HEK293 (cell line): ENCODE results near the gene OR6K3.
"Not testable (repeated sequence)": the region's sequence is repeated elsewhere in the genome, so short reads cannot be mapped to it uniquely, and the experiment has no call there.

Source experiments
- CTCF ChIA-PET: fragments of 350-600 bp; formaldehyde crosslinking; extraction: SDS; loops from one replicate; lab custom pipeline; 2021; ENCODE audit warnings: antibody characterized with exemption; lab: Yijun Ruan, JAX
- POLR2A ChIA-PET: fragments of 300-600 bp; formaldehyde crosslinking; extraction: SDS; loops from one replicate; lab custom pipeline; 2020; ENCODE audit warnings: antibody characterized with exemption, inconsistent platforms; lab: Yijun Ruan, JAX
- H3K27ac ChIP-seq: fragments of 200-500 bp; sonication (Bioruptor generic); 2 replicates; pipeline ENCODE4 v1.5.1; 2014; ENCODE audit warnings: low read depth, low read length, control low read depth, inconsistent platforms; ENCODE audit errors: extremely low read depth
- H3K36me3 ChIP-seq, 2 experiments: fragments of 200-500 bp in 1 of 2; sonication (Bioruptor generic) in 1 of 2; 1 replicate in 1 of 2; 2 replicates in 1 of 2; pipeline ENCODE4 v1.5.1; 2014 to 2017; ENCODE audit warnings: inconsistent platforms in 2 of 2, low read length in 2 of 2; ENCODE audit not compliant: control insufficient read depth in 2 of 2, insufficient read depth in 1 of 2
- H3K4me1 ChIP-seq: fragments of 200-500 bp; sonication (Bioruptor generic); 2 replicates; pipeline ENCODE4 v1.5.1; 2014; ENCODE audit warnings: mild to moderate bottlenecking, low read length, inconsistent platforms; ENCODE audit not compliant: control insufficient read depth, insufficient read depth
- H3K4me3 ChIP-seq: 2 replicates; pipeline ENCODE4 v1.5.1; 2011; ENCODE audit warnings: low read depth, mild to moderate bottlenecking, control low read depth, low read length, moderate library complexity
- H3K9me3 ChIP-seq: fragments of 200-500 bp; sonication (Bioruptor generic); 2 replicates; pipeline ENCODE4 v1.5.1; 2014; ENCODE audit warnings: low read depth, low read length, inconsistent platforms; ENCODE audit not compliant: control insufficient read depth, insufficient read depth
- GLIS1 ChIP-seq: fragments of 450-650 bp; formaldehyde crosslinking; IDR thresholded peaks from 2 replicates; pipeline ENCODE4 v1.5.1; 2016; ENCODE audit warnings: missing biosample characterization, missing genetic modification characterization
- KLF16 ChIP-seq: fragments of 450-650 bp; formaldehyde crosslinking; IDR thresholded peaks from 2 replicates; pipeline ENCODE4 v1.5.1; 2017; ENCODE audit warnings: missing biosample characterization, missing genetic modification characterization
- MEIS1 ChIP-seq: sonication (generic); formaldehyde crosslinking; IDR thresholded peaks from 2 replicates; pipeline ENCODE4 v1.8.1; 2022; ENCODE audit warnings: missing genetic modification reagents, mild to moderate bottlenecking, borderline replicate concordance
- OSR2 ChIP-seq: fragments of 450-650 bp; formaldehyde crosslinking; IDR thresholded peaks from 2 replicates; pipeline ENCODE4 v1.5.1; 2016; ENCODE audit warnings: missing biosample characterization, missing genetic modification characterization
- OVOL3 ChIP-seq: fragments of 450-650 bp; formaldehyde crosslinking; IDR thresholded peaks from 2 replicates; pipeline ENCODE4 v1.5.1; 2016; ENCODE audit warnings: missing biosample characterization, missing genetic modification characterization
- PRDM10 ChIP-seq: fragments of 450-650 bp; formaldehyde crosslinking; IDR thresholded peaks from 2 replicates; pipeline ENCODE4 v1.5.1; 2016; ENCODE audit warnings: missing biosample characterization, missing genetic modification characterization
- TRIM28 ChIP-seq: IDR thresholded peaks from 2 replicates; pipeline ENCODE4 v1.6.1; 2011; ENCODE audit warnings: low read length, control low read depth, borderline replicate concordance
- ZFP3 ChIP-seq: fragments of 450-650 bp; formaldehyde crosslinking; IDR thresholded peaks from 2 replicates; pipeline ENCODE4 v1.5.1; 2016; ENCODE audit warnings: low read depth, missing biosample characterization, missing genetic modification characterization
- ZNF2 ChIP-seq: fragments of 450-650 bp; formaldehyde crosslinking; IDR thresholded peaks from 2 replicates; pipeline ENCODE4 v1.5.1; 2016; ENCODE audit warnings: missing biosample characterization, missing genetic modification characterization
- ZNF513 ChIP-seq: fragments of 450-650 bp; IDR thresholded peaks from 2 replicates; pipeline ENCODE4 v1.5.1; 2018; ENCODE audit warnings: missing biosample characterization, missing genetic modification characterization
- ZNF791 ChIP-seq: fragments of 450-650 bp; formaldehyde crosslinking; IDR thresholded peaks from 2 replicates; pipeline ENCODE4 v1.5.1; 2016; ENCODE audit warnings: missing biosample characterization, missing genetic modification characterization
- ZNF830 ChIP-seq: fragments of 450-650 bp; IDR thresholded peaks from 2 replicates; pipeline ENCODE4 v1.5.0; 2018; ENCODE audit warnings: missing biosample characterization, missing genetic modification characterization, low read depth, mild to moderate bottlenecking, moderate library complexity
- ZSCAN30 ChIP-seq: fragments of 450-650 bp; IDR thresholded peaks from 2 replicates; pipeline ENCODE4 v1.5.1; 2018; ENCODE audit warnings: missing biosample characterization, mild to moderate bottlenecking, missing genetic modification characterization, moderate library complexity
- TF ChIP-seq, protein P1 (sequence below): fragments of 450-650 bp; formaldehyde crosslinking; IDR thresholded peaks from 2 replicates; pipeline ENCODE4 v1.5.1; 2016; ENCODE audit warnings: missing biosample characterization, missing genetic modification characterization
- TF ChIP-seq, protein P2 (sequence below): fragments of 450-650 bp; IDR thresholded peaks from 2 replicates; pipeline ENCODE4 v1.5.1; 2018; ENCODE audit warnings: missing biosample characterization, mild to moderate bottlenecking, missing genetic modification characterization

Gene OR6K3

DNA sequence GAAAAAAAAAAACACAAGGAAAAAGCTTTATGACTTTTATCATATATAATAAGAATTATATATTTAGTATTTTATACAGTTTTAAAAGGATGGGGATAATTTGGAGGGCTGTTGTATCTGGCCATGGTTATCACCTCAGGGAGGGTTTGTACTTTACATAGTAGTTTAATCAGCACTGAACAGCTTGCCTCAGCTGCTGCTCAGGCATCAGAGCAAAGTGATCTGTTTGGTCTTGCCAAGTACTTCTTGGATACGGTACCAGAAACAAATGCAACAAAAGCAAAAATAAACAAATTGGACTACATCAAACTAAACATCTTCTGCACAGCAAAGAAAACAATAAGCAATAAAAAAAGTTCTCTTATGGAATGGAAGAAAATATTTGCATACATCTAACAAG is 31.4 kb downstream of the OR6K3 start (continued):
- TF ChIP-seq OVOL3 (tag by site-specific recombination) (no peak), MEIS1 (CRISPR knock-in tag) (no peak), KLF16 (tag by site-specific recombination) (no peak)

GRCh38 chr1:158688343-158688742 is 32.2 kb downstream of the OR6K3 start:
- H3K9me3 ChIP-seq, POLR2A ChIA-PET, H3K4me3 ChIP-seq, CTCF ChIA-PET, H3K27ac ChIP-seq, H3K36me3 ChIP-seq, H3K4me1 ChIP-seq: not testable (repeated sequence)

DNA sequence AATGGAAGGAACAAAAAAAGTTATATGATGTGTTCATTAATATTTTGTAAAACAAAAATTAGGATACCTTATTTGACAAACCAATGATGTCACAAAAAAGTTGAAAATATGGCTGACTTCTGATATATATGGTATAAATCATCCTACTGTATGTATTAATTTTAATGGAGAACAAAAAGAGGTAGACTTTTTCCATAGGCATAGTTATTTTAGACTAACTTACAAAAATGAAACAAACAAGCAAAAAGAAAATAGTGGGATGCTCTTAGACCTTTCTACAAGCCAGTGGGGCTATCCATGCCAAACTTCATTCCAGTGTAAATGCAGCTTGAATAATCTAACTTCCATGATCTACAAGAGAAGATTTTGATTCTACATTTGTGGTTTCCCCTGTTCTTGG is 33.5 kb downstream of the OR6K3 start:
- ChIA-PET POLR2A (no interaction called here), CTCF (no interaction called here)
- TF ChIP-seq, protein P1, sequence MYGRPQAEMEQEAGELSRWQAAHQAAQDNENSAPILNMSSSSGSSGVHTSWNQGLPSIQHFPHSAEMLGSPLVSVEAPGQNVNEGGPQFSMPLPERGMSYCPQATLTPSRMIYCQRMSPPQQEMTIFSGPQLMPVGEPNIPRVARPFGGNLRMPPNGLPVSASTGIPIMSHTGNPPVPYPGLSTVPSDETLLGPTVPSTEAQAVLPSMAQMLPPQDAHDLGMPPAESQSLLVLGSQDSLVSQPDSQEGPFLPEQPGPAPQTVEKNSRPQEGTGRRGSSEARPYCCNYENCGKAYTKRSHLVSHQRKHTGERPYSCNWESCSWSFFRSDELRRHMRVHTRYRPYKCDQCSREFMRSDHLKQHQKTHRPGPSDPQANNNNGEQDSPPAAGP (tag by site-specific recombination) = no peak
- TF ChIP-seq ZFP3 (tag by site-specific recombination) (no peak), ZNF2 (no peak), ZNF791 (no peak), ZSCAN30 (tag by site-specific recombination) (no peak), GLIS1 (tag by site-specific recombination) (no peak), ZNF513 (tag by site-specific recombination) (no peak), TRIM28 (no peak), OSR2 (no peak)
- Histone ChIP-seq H3K9me3 (no peaks in the 10 kb centered on the region), H3K27ac (no peak overlapping the region), H3K4me3 (no peak overlapping the region), H3K4me1 (no peaks in the 10 kb centered on the region), H3K36me3 (no peaks in the 10 kb centered on the region)

DNA sequence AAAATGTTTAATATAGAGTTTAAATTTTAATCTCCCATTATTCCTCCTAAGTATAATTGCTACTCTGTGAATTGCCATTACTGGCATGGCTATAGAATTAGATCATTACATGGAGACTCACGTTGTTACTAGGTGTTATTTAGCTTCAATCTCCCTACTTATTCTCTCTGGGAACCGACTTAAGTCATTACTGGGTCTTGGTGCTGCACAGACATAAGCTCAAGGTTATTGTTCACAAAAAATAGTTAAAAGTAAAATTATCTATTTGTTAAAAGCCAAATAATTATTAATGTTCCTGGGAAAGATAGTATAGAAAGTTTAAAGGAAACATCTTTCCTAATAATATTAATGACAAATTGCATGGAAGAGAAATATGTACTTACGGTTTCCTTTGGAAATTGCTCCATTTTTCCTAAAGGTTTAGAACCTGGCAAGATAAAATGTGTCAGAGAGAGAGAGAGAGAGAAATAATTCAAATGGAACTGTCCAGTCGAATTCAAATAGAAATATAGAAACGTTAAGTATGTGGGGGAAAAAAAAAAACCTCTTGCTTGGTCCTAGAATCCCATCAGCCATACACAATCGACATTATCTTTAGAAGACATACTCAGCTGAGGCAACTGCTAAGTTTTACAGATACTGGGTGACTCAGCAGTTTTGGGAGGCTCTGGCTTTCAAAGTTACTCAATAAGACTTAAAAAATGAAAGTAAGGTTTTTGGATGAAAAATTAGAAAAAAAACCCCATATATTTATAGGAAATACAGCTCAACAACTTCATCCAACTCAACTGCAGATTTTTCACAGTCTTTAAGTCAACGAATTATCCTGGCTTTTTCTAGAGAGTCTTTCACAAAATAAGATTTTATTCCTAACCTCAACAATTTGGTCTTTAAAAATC is 34.2 kb downstream of the OR6K3 start, which contains the start of gene SPTA1:
TSS of gene SPTA1 (minus strand) at position 605 of the 899 bp plus-strand sequence. CDS start at position 407, 198 bp downstream.
- Histone ChIP-seq H3K9me3 (no peaks in the 10 kb centered on the region), H3K4me1 (no peaks in the 10 kb centered on the region), H3K36me3 (no peaks in the 10 kb centered on the region), H3K27ac (no peak within 1 kb of the TSS), H3K4me3 (no peak within 1 kb of the TSS)
- ChIA-PET CTCF (no interaction called here), POLR2A (no interaction called here)
- TF ChIP-seq PRDM10 (tag by site-specific recombination) (no peak), ZNF830 (tag by site-specific recombination) (no peak), ZNF513 (tag by site-specific recombination) (no peak)
- TF ChIP-seq, protein P2, sequence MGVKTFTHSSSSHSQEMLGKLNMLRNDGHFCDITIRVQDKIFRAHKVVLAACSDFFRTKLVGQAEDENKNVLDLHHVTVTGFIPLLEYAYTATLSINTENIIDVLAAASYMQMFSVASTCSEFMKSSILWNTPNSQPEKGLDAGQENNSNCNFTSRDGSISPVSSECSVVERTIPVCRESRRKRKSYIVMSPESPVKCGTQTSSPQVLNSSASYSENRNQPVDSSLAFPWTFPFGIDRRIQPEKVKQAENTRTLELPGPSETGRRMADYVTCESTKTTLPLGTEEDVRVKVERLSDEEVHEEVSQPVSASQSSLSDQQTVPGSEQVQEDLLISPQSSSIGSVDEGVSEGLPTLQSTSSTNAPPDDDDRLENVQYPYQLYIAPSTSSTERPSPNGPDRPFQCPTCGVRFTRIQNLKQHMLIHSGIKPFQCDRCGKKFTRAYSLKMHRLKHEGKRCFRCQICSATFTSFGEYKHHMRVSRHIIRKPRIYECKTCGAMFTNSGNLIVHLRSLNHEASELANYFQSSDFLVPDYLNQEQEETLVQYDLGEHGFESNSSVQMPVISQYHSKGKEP = no peak
